Right lobe of liver (tissue), 4 donors: ENCODE data around the gene RIPOR1.

Source experiments
- POLR2A ChIP-seq: fragments of 450-650 bp; IDR thresholded peaks from one replicate; pipeline ENCODE4 v1.6.1; 2017; ENCODE audit warnings: antibody characterized with exemption, mild to moderate bottlenecking
- TF ChIP-seq, protein P1 (sequence below), 4 donors: fragments of 200-600 bp in 3 of 4; fragments of 450-650 bp in 1 of 4; IDR thresholded peaks; one replicate each; pipeline versions ENCODE4 v1.5.1 to v1.8.0; 2016 to 2022; ENCODE audit warnings: antibody characterized with exemption in 4 of 4, mild to moderate bottlenecking in 2 of 4
- donor health status: DM: no; HTN: no; CAD: no.
- donor health status: DM: no; HTN: no; CAD: no.
- donor health status: DM: no; HTN: yes; CAD: no.

DNA sequence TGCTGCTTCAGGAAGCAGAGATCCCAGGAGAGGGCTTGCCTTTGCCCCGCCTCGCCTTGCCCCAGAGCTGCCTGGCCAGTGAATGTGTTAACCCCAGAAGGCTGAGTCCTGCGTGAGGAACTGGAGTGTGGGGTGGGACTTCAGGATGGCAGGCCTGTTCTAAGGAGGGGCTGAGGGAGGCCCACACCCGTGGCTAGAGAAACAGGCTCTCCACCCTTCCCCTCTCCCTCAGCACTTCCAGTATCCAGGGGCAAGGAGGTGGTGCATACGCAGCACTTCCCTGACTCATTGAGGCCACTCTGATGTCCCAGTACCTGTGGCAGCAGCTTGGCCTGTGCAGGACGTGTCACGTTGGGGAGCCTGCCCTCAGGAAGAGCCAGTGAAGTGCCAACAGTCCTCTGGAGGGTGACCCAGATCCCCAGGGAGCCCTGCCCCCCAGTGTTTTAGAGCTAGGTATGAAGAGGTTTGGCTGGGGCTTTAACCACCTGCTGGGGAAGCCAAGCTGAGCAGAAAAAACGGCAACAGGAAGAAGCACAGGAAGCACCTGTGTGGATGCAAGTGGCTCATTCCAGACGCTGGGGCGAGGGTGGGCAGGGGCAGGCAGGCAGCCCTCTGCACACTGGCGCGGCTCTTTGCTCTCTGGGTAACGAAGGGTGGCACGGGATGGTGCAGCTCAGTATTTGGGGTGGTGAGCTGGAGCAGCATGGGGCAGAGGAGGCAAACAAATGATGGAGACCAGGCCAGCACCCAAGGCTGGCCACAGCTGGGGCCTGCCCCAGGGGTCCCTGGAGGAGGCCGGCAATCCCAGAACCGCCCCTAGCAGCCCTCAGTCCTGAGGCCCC, 19.0 kb downstream of the RIPOR1 start:
- TF ChIP-seq, protein P1, sequence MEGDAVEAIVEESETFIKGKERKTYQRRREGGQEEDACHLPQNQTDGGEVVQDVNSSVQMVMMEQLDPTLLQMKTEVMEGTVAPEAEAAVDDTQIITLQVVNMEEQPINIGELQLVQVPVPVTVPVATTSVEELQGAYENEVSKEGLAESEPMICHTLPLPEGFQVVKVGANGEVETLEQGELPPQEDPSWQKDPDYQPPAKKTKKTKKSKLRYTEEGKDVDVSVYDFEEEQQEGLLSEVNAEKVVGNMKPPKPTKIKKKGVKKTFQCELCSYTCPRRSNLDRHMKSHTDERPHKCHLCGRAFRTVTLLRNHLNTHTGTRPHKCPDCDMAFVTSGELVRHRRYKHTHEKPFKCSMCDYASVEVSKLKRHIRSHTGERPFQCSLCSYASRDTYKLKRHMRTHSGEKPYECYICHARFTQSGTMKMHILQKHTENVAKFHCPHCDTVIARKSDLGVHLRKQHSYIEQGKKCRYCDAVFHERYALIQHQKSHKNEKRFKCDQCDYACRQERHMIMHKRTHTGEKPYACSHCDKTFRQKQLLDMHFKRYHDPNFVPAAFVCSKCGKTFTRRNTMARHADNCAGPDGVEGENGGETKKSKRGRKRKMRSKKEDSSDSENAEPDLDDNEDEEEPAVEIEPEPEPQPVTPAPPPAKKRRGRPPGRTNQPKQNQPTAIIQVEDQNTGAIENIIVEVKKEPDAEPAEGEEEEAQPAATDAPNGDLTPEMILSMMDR (IDR thresholded peaks at IDR 0.05): no peak
- TF ChIP-seq POLR2A: no peak
